ENCODE measurements around the gene DERL2.

DNA sequence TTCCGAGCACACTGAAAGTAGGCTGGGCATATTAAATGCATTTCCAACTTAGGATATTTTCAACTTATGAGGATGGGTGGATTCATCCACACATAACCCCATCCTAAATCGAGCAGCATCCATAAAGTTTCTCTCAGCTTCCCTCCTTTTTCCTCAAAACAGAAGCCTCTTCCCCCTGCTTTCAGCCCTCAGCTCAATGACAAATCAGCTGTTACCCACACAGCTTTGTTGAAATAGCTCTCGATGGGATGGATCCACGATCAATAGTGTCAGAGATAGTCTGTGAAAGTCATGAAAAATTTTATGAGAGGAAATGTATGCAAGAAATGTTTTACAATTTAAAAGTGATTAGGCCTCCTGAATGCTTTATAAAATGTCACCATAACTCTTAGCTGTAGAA, 19.7 kb downstream of the DERL2 start:
- TF ChIP-seq, protein P1, sequence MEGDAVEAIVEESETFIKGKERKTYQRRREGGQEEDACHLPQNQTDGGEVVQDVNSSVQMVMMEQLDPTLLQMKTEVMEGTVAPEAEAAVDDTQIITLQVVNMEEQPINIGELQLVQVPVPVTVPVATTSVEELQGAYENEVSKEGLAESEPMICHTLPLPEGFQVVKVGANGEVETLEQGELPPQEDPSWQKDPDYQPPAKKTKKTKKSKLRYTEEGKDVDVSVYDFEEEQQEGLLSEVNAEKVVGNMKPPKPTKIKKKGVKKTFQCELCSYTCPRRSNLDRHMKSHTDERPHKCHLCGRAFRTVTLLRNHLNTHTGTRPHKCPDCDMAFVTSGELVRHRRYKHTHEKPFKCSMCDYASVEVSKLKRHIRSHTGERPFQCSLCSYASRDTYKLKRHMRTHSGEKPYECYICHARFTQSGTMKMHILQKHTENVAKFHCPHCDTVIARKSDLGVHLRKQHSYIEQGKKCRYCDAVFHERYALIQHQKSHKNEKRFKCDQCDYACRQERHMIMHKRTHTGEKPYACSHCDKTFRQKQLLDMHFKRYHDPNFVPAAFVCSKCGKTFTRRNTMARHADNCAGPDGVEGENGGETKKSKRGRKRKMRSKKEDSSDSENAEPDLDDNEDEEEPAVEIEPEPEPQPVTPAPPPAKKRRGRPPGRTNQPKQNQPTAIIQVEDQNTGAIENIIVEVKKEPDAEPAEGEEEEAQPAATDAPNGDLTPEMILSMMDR (IDR thresholded peaks at IDR 0.05): no peak
- no peak for TF ChIP-seq EZH2 (IDR thresholded peaks at IDR 0.05; ENCODE audit: borderline replicate concordance, insufficient read depth, low read depth, low read length, poor library complexity, severe bottlenecking)

All from B cell (primary cell).